MCF 10A (cell line): ENCODE results near the gene BMERB1. TPM values are rescaled to one million over a fixed set of nuclear protein-coding genes. Genes with fewer than 3 reads are reported as not detected.

Experiments used
- BruUV-seq: library from RNA; stranded (reverse); fragments of 400-500 nt; replicated peaks from 2 replicates; lab custom pipeline; 2021; lab: Mats Ljungman, UMichigan
- CTCF ChIA-PET: fragments of 300-600 bp; sonication (Branson Sonifier 250); formaldehyde crosslinking; extraction: SDS; loops from one replicate; lab custom pipeline; 2021; ENCODE audit warnings: antibody characterized with exemption, inconsistent platforms; lab: Yijun Ruan, JAX
- POLR2A ChIA-PET: fragments of 300-600, 350-650 bp; sonication (Branson Sonifier 250); formaldehyde crosslinking; extraction: SDS; loops from one replicate; lab custom pipeline; 2020; ENCODE audit warnings: antibody characterized with exemption, inconsistent platforms; lab: Yijun Ruan, JAX
- DNase-seq: peaks from one replicate; pipeline ENCODE4 v3.0.0-alpha.2; 2018; ENCODE audit not compliant: unreplicated experiment
- H3K27ac Mint-ChIP-seq: one replicate; pipeline ENCODE4 v1.8.0; 2022; ENCODE audit warnings: mild to moderate bottlenecking, low read depth, mixed read lengths; ENCODE audit not compliant: unreplicated experiment
- H3K27me3 Mint-ChIP-seq: one replicate; pipeline ENCODE4 v1.8.0; 2022; ENCODE audit warnings: mixed read lengths; ENCODE audit not compliant: insufficient read depth, unreplicated experiment
- H3K36me3 Mint-ChIP-seq: one replicate; pipeline ENCODE4 v1.8.0; 2022; ENCODE audit warnings: mild to moderate bottlenecking, moderate library complexity, mixed read lengths; ENCODE audit not compliant: insufficient read depth, unreplicated experiment
- H3K4me1 Mint-ChIP-seq: one replicate; pipeline ENCODE4 v1.8.0; 2022; ENCODE audit warnings: mixed read lengths; ENCODE audit not compliant: insufficient read depth, unreplicated experiment
- H3K4me3 Mint-ChIP-seq: one replicate; pipeline ENCODE4 v1.8.0; 2022; ENCODE audit warnings: mild to moderate bottlenecking, moderate library complexity, mixed read lengths; ENCODE audit not compliant: unreplicated experiment
- H3K9me3 Mint-ChIP-seq: one replicate; pipeline ENCODE4 v1.8.0; 2022; ENCODE audit warnings: mixed read lengths; ENCODE audit not compliant: unreplicated experiment
- CTCF ChIP-seq: fragments of 200-600 bp; IDR thresholded peaks from one replicate; pipeline ENCODE4 v1.8.0; 2022; ENCODE audit warnings: antibody characterized with exemption, mild to moderate bottlenecking; ENCODE audit not compliant: unreplicated experiment
- intact Hi-C: fragments of 100-400 bp; cut with micrococcal nuclease; formaldehyde crosslinking; loops from 2 replicates; pipeline ENCODE4 v1.14.1; 2022
- total RNA-seq: library from RNA; stranded (reverse); gene quantifications from 2 replicates; pipeline ENCODE4 v1.2.3, GENCODE V29; 2022

BMERB1 gene
- total RNA-seq, 1 experiment from 2014 or later: 3.3 TPM

GRCh38 chr16:15482068-15482747 lies 47.8 kb downstream of the BMERB1 start:
- POLR2A ChIA-PET: interaction anchor here (1.2 kb wide), 1 partner anchor 94 kb away, joined by 3 read pairs; no protein-coding TSS in a partner anchor
- intact Hi-C loops: no loop called here

GRCh38 chr16:15482748-15483298 lies 48.4 kb downstream of the BMERB1 start:
- no peak for DNase-seq
- H3K4me3 Mint-ChIP-seq: no peak overlapping the region
- peak overlapping the region; percentile 68 for H3K27ac Mint-ChIP-seq
- no TSS peak for BruUV-seq
- POLR2A ChIA-PET: interaction anchor here (1.2 kb wide), 1 partner anchor 93 kb away, joined by 3 read pairs; no protein-coding TSS in a partner anchor
- no peaks in the 10 kb centered on the region for H3K36me3 Mint-ChIP-seq
- H3K27me3 Mint-ChIP-seq: no peaks in the 10 kb centered on the region
- H3K4me1 Mint-ChIP-seq: peaks cover 13% of the 10 kb centered on the region
- no peak for TF ChIP-seq CTCF
- CTCF ChIA-PET: interaction anchor here (0.7 kb wide), 1 partner anchor 341 kb away, joined by 3 read pairs; no protein-coding TSS in a partner anchor
- H3K9me3 Mint-ChIP-seq: no peaks in the 10 kb centered on the region
- intact Hi-C loops: no loop called here

More at GRCh38 chr16:15482068-15482747, 47.8 kb downstream of the BMERB1 start:
- DNase-seq: peak; percentile 97
- no TSS peak for BruUV-seq
- Mint-ChIP-seq H3K27me3 (no peaks in the 10 kb centered on the region), H3K27ac (peak overlapping the region; percentile 68), H3K4me1 (peaks cover 13% of the 10 kb centered on the region), H3K36me3 (no peaks in the 10 kb centered on the region), H3K9me3 (no peaks in the 10 kb centered on the region), H3K4me3 (no peak overlapping the region)
- CTCF ChIA-PET: interaction anchor here (0.9 kb wide), 1 partner anchor 336 kb away, joined by 3 read pairs; no protein-coding TSS in a partner anchor
- TF ChIP-seq CTCF: no peak

- ChIA-PET CTCF (no interaction called here), POLR2A (no interaction called here)
- peaks cover 13% of the 10 kb centered on the region for H3K4me1 Mint-ChIP-seq
- no peak overlapping the region for H3K4me3 Mint-ChIP-seq
- intact Hi-C loops: no loop called here
- BruUV-seq: no TSS peak
- no peak for DNase-seq
- no peaks in the 10 kb centered on the region for H3K36me3 Mint-ChIP-seq
- H3K27ac Mint-ChIP-seq: no peak overlapping the region
- H3K9me3 Mint-ChIP-seq: no peaks in the 10 kb centered on the region
- no peaks in the 10 kb centered on the region for H3K27me3 Mint-ChIP-seq
- TF ChIP-seq CTCF: no peak
These were observed 49.5 kb downstream of the BMERB1 start for GRCh38 chr16:15483857-15484256.

GRCh38 chr16:15484662-15485061 lies 50.3 kb downstream of the BMERB1 start:
- no peaks in the 10 kb centered on the region for H3K27me3 Mint-ChIP-seq
- H3K36me3 Mint-ChIP-seq: no peaks in the 10 kb centered on the region
- intact Hi-C loops: no loop called here
- TF ChIP-seq CTCF: no peak
- no TSS peak for BruUV-seq
- no peaks in the 10 kb centered on the region for H3K9me3 Mint-ChIP-seq
- no peak overlapping the region for H3K27ac Mint-ChIP-seq
- POLR2A ChIA-PET: no interaction called here
- peaks cover 21% of the 10 kb centered on the region for H3K4me1 Mint-ChIP-seq
- H3K4me3 Mint-ChIP-seq: no peak overlapping the region
- DNase-seq: peak; percentile 53
- CTCF ChIA-PET: no interaction called here
